GM12878 (cell line): ENCODE measurements around the gene PPP4R1. TPM values are rescaled to one million over a fixed set of nuclear protein-coding genes. Genes with fewer than 3 reads are reported as not detected.

Experiments used
- ATAC-seq: fragments of 200-7000 bp; cut with Tn5 transposase; 3 replicates; pipeline ENCODE4 v1.9.1; 2020; ENCODE audit warnings: mild to moderate bottlenecking, moderate library complexity
- BruUV-seq: library from RNA; stranded (reverse); fragments of 400-500 nt; replicated peaks from 2 replicates; lab custom pipeline; 2021; lab: Mats Ljungman, UMichigan
- CTCF ChIA-PET: fragments of 300-600 bp; sonication (Branson Sonifier 250); formaldehyde crosslinking; extraction: SDS; loops from one replicate; lab custom pipeline; 2021; ENCODE audit warnings: inconsistent platforms; lab: Yijun Ruan, JAX
- POLR2A ChIA-PET: fragments of 350-600 bp; formaldehyde crosslinking; extraction: SDS; loops from one replicate; lab custom pipeline; 2021; ENCODE audit warnings: inconsistent platforms; lab: Charles Lee
- RAD21 ChIA-PET: fragments of 300-600 bp; sonication (Branson Sonifier 250); formaldehyde crosslinking; loops from one replicate; lab custom pipeline; 2023; ENCODE audit warnings: antibody characterized with exemption; ENCODE audit not compliant: unreplicated experiment; lab: Charles Lee
- SMC1A ChIA-PET: fragments of 300-600 bp; sonication (Branson Sonifier 250); formaldehyde crosslinking; loops from one replicate; lab custom pipeline; 2023; ENCODE audit not compliant: unreplicated experiment, uncharacterized antibody; lab: Charles Lee
- DNase-seq: peaks from one replicate; pipeline ENCODE4 v3.0.0-alpha.2; 2011; ENCODE audit warnings: low read depth, low spot score
- FAIRE-seq: peaks from 3 replicates; lab custom pipeline; 2011; peaks lifted over from hg19 to GRCh38; lab: Jason Lieb, UNC
- H2AFZ ChIP-seq: 2 replicates; pipeline ENCODE4 v1.6.0; 2011; ENCODE audit warnings: low read depth, low read length, control low read depth; ENCODE audit not compliant: control insufficient read depth
- H3K27ac ChIP-seq: 2 replicates; pipeline ENCODE4 v1.5.1; 2011; ENCODE audit warnings: control low read depth; ENCODE audit not compliant: control insufficient read depth, insufficient read depth
- H3K27me3 ChIP-seq, 2 experiments: replicated peaks in 1 of 2; 2 replicates each; pipeline versions ENCODE4 v1.6.0 to v1.6.1; 2011; ENCODE audit warnings: low read length in 1 of 2; ENCODE audit not compliant: control insufficient read depth in 2 of 2, insufficient read depth in 2 of 2
- H3K36me3 ChIP-seq, 2 experiments: 2 replicates each; pipeline ENCODE4 v1.5.1; 2011; ENCODE audit warnings: low read length in 1 of 2; ENCODE audit not compliant: control insufficient read depth in 2 of 2, insufficient read depth in 2 of 2
- H3K4me1 ChIP-seq: 2 replicates; pipeline ENCODE4 v1.6.1; 2011; ENCODE audit warnings: mild to moderate bottlenecking, low read length, moderate library complexity, mixed read lengths; ENCODE audit not compliant: control insufficient read depth, insufficient read depth
- H3K4me2 ChIP-seq: 2 replicates; pipeline ENCODE4 v1.6.0; 2011; ENCODE audit warnings: control low read depth; ENCODE audit not compliant: control insufficient read depth, insufficient read depth
- H3K4me3 ChIP-seq: fragments of 200-600 bp; sonication (generic); 2 replicates; pipeline ENCODE4 v1.5.1; 2016
- H3K79me2 ChIP-seq: 2 replicates; pipeline ENCODE4 v1.6.0; 2011; ENCODE audit warnings: low read length; ENCODE audit not compliant: control insufficient read depth, insufficient read depth
- H3K9ac ChIP-seq: 2 replicates; pipeline ENCODE4 v1.8.0; 2011; ENCODE audit warnings: low read length, control low read depth, mixed read lengths; ENCODE audit not compliant: control insufficient read depth, insufficient read depth
- H3K9me3 ChIP-seq: replicated peaks from 3 replicates; pipeline ENCODE4 v1.5.1; 2011; ENCODE audit warnings: mild to moderate bottlenecking, low read length; ENCODE audit not compliant: control insufficient read depth, insufficient read depth
- H4K20me1 ChIP-seq: 2 replicates; pipeline ENCODE4 v1.6.0; 2011; ENCODE audit not compliant: control insufficient read depth, insufficient read depth
- EED ChIP-seq: sonication (generic); IDR thresholded peaks from 2 replicates; pipeline ENCODE4 v1.6.1; 2016; ENCODE audit warnings: antibody characterized with exemption, low read depth
- ETV6 ChIP-seq, 2 experiments: fragments of 450-650 bp in 1 of 2; IDR thresholded peaks in 1 of 2; conservative IDR thresholded peaks in 1 of 2; 2 replicates each; pipeline ENCODE4 v1.6.1; 2014; ENCODE audit warnings: antibody characterized with exemption in 1 of 2, borderline replicate concordance in 1 of 2, low read depth in 1 of 2, mild to moderate bottlenecking in 1 of 2, moderate library complexity in 1 of 2
- HDAC2 ChIP-seq: fragments of 200-600 bp; sonication (generic); IDR thresholded peaks from 2 replicates; pipeline ENCODE4 v1.6.1; 2017
- JUND ChIP-seq: IDR thresholded peaks from 2 replicates; pipeline ENCODE4 v1.6.1; 2012; ENCODE audit warnings: low read depth, mild to moderate bottlenecking, low read length, improper control_type of control experiment, moderate library complexity
- POLR2A ChIP-seq: IDR thresholded peaks from 2 replicates; pipeline ENCODE4 v1.6.1; 2011; ENCODE audit warnings: low read depth, mild to moderate bottlenecking, low read length
- POLR2AphosphoS5 ChIP-seq: IDR thresholded peaks from 2 replicates; pipeline ENCODE4 v1.6.1; 2011; ENCODE audit warnings: mild to moderate bottlenecking, low read length, inconsistent platforms
- RAD21 ChIP-seq: IDR thresholded peaks from 2 replicates; pipeline ENCODE4 v1.6.1; 2011; ENCODE audit warnings: mild to moderate bottlenecking, low read depth, low read length, moderate library complexity; ENCODE audit not compliant: insufficient read depth
- TAF1 ChIP-seq: IDR thresholded peaks from 2 replicates; pipeline ENCODE4 v1.6.1; 2011; ENCODE audit warnings: mild to moderate bottlenecking, low read depth, low read length, borderline replicate concordance
- WGBS: methylation state at CpG from one replicate; pipeline ENCODE4 v1.1.6; 2016; ENCODE audit warnings: low lambda C conversion rate; ENCODE audit not compliant: insufficient replicate concordance, insufficient coverage; ENCODE audit errors: missing lambda C conversion rate; 5-methylcytosine and 5-hydroxymethylcytosine counted together
- in situ Hi-C: fragments of 300-500 bp; cut with MboI; formaldehyde crosslinking; loops from 9 replicates; pipeline ENCODE4 v1.14.3; 2018; ENCODE audit warnings: mixed read lengths
- intact Hi-C: fragments of 100-400 bp; cut with micrococcal nuclease; formaldehyde crosslinking; loops from one replicate; pipeline ENCODE4 v1.14.2; 2022; ENCODE audit not compliant: unreplicated experiment
- polyA plus RNA-seq, 11 experiments: library from polyadenylated mRNA; depleted of rRNA in 4 of 11; unstranded in 6 of 11; stranded (reverse) in 5 of 11; fragments of >200 nt; fragmentation: Nextera tagmentation in 4 of 11; fragmentation: Illumina TruSeq in 1 of 11; extraction: Ambion mirVana in 4 of 11; extraction: Trizol in 1 of 11; gene quantifications; 1 replicate in 1 of 11; 2 replicates in 10 of 11; pipeline versions ENCODE4 v1.2.1 to v1.2.3, GENCODE V29; 2011 to 2016; ENCODE audit warnings: inconsistent platforms in 2 of 11, missing spikeins in 2 of 11, low read depth in 1 of 11
- total RNA-seq, 4 experiments: library from RNA; depleted of rRNA in 3 of 4; stranded (reverse); fragments of >200 nt in 3 of 4; fragmentation: Illumina TruSeq in 1 of 4; extraction: Trizol in 1 of 4; gene quantifications; 2 replicates each; pipeline versions ENCODE4 v1.2.1 to v1.2.3, GENCODE V29; 2013 to 2021
- TF ChIP-seq, protein P1 (sequence below): fragments of 450-650 bp; IDR thresholded peaks from 2 replicates; pipeline ENCODE4 v1.6.1; 2017; ENCODE audit warnings: low read depth, mild to moderate bottlenecking, moderate library complexity
- TF ChIP-seq, protein P2 (sequence below): IDR thresholded peaks from 2 replicates; pipeline ENCODE4 v1.6.1; 2012; ENCODE audit warnings: improper control_type of control experiment, low read depth, low read length; ENCODE audit not compliant: insufficient replicate concordance
- TF ChIP-seq, protein P3 (sequence below): fragments of 450-650 bp; IDR thresholded peaks from 2 replicates; pipeline ENCODE4 v1.6.1; 2016; ENCODE audit warnings: mild to moderate bottlenecking
- TF ChIP-seq, protein P4 (sequence below): IDR thresholded peaks from 2 replicates; pipeline ENCODE4 v1.6.1; 2011; ENCODE audit warnings: borderline replicate concordance, low read depth, mild to moderate bottlenecking, moderate library complexity, mixed read lengths, low read length; ENCODE audit not compliant: insufficient read depth; ENCODE audit errors: extremely low read length

The PPP4R1 gene
- total and polyA plus RNA-seq, 10 of the 15 experiments (the other 5 are each of a cell fraction or from before 2014, with no cell fraction given): 10.9 to 44.4 (median 26.0) TPM

DNA sequence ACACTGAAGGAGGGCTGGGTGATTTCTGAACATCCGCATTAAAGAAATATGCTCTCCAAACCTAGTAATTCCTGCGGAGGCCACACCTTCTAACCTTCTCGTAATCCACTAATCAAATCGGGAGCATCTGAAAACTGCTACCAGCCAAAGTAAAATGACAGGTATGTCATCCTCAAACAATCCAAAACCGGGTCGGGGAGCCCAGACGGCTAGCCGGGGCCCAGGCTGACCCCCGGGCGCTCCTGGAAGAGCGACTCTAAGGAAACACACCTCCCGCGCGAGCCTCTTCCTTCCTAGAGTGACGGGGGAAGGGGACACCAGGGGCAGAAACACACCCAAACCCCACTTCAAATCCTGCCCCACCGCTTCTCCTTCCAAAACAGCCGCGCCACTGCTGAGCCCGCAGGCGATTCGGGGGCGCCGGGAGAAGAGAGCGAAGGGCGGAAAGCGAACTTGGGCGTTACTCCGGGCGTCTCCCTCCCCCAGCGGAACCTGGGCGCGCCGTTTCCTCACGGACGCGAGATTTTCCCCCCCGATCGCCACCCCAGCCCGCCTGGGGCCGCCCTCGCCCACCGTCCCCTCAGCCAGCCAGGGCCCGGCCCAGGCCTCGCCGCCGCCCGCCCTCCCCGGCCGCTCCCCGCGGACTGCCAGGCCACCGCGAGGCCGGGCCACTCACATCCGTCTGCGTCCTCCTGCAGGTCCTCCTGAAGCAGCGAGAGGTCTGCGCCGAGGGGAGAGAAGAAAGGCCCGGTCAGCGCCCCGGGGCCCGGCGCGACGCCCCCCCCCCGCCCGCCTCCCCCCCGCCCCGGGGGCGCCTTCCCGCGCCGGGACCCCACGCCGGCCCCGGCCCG, 584 bp downstream of the PPP4R1 start:
- no peaks in the 10 kb centered on the region for H3K27me3 ChIP-seq
- SMC1A ChIA-PET: no interaction called here
- CTCF ChIA-PET: interaction anchor here (2.1 kb wide), 1 partner anchor 15 kb away, joined by 6 read pairs; no protein-coding TSS in a partner anchor
- peak; percentile 55 for TF ChIP-seq POLR2A
- no peak for TF ChIP-seq HDAC2
- no peak for TF ChIP-seq JUND
- TF ChIP-seq, protein P1, sequence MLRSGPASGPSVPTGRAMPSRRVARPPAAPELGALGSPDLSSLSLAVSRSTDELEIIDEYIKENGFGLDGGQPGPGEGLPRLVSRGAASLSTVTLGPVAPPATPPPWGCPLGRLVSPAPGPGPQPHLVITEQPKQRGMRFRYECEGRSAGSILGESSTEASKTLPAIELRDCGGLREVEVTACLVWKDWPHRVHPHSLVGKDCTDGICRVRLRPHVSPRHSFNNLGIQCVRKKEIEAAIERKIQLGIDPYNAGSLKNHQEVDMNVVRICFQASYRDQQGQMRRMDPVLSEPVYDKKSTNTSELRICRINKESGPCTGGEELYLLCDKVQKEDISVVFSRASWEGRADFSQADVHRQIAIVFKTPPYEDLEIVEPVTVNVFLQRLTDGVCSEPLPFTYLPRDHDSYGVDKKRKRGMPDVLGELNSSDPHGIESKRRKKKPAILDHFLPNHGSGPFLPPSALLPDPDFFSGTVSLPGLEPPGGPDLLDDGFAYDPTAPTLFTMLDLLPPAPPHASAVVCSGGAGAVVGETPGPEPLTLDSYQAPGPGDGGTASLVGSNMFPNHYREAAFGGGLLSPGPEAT: no peak
- TF ChIP-seq TAF1: 0 out of 2 replicates have a peak, but pooled peaks have one; percentile 11
- TF ChIP-seq, protein P2, sequence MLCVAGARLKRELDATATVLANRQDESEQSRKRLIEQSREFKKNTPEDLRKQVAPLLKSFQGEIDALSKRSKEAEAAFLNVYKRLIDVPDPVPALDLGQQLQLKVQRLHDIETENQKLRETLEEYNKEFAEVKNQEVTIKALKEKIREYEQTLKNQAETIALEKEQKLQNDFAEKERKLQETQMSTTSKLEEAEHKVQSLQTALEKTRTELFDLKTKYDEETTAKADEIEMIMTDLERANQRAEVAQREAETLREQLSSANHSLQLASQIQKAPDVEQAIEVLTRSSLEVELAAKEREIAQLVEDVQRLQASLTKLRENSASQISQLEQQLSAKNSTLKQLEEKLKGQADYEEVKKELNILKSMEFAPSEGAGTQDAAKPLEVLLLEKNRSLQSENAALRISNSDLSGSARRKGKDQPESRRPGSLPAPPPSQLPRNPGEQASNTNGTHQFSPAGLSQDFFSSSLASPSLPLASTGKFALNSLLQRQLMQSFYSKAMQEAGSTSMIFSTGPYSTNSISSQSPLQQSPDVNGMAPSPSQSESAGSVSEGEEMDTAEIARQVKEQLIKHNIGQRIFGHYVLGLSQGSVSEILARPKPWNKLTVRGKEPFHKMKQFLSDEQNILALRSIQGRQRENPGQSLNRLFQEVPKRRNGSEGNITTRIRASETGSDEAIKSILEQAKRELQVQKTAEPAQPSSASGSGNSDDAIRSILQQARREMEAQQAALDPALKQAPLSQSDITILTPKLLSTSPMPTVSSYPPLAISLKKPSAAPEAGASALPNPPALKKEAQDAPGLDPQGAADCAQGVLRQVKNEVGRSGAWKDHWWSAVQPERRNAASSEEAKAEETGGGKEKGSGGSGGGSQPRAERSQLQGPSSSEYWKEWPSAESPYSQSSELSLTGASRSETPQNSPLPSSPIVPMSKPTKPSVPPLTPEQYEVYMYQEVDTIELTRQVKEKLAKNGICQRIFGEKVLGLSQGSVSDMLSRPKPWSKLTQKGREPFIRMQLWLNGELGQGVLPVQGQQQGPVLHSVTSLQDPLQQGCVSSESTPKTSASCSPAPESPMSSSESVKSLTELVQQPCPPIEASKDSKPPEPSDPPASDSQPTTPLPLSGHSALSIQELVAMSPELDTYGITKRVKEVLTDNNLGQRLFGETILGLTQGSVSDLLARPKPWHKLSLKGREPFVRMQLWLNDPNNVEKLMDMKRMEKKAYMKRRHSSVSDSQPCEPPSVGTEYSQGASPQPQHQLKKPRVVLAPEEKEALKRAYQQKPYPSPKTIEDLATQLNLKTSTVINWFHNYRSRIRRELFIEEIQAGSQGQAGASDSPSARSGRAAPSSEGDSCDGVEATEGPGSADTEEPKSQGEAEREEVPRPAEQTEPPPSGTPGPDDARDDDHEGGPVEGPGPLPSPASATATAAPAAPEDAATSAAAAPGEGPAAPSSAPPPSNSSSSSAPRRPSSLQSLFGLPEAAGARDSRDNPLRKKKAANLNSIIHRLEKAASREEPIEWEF: no peak
- TF ChIP-seq EED: 0 out of 2 replicates have a peak, but pooled peaks have one; percentile 23
- peak; percentile 24; the same call in 1 of the 2 replicates for TF ChIP-seq RAD21
- peak; percentile 28; the same call in 1 of the 2 replicates for TF ChIP-seq POLR2AphosphoS5
- TF ChIP-seq, protein P3, sequence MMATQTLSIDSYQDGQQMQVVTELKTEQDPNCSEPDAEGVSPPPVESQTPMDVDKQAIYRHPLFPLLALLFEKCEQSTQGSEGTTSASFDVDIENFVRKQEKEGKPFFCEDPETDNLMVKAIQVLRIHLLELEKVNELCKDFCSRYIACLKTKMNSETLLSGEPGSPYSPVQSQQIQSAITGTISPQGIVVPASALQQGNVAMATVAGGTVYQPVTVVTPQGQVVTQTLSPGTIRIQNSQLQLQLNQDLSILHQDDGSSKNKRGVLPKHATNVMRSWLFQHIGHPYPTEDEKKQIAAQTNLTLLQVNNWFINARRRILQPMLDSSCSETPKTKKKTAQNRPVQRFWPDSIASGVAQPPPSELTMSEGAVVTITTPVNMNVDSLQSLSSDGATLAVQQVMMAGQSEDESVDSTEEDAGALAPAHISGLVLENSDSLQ: peak; percentile 13; the same call in 1 of the 2 replicates
- TF ChIP-seq, protein P4, sequence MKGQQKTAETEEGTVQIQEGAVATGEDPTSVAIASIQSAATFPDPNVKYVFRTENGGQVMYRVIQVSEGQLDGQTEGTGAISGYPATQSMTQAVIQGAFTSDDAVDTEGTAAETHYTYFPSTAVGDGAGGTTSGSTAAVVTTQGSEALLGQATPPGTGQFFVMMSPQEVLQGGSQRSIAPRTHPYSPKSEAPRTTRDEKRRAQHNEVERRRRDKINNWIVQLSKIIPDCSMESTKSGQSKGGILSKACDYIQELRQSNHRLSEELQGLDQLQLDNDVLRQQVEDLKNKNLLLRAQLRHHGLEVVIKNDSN: no peak
- 0 out of 4 replicates have a peak, but pooled peaks of 1 of the 2 experiments have one; percentile 22 for TF ChIP-seq ETV6 (conservative IDR thresholded peaks at IDR 0.05 in 1 of 2, IDR thresholded peaks at IDR 0.05 in 1 of 2; ENCODE audit: borderline replicate concordance in 1 of 2, low read depth in 1 of 2)

More for the DNA sequence above, 584 bp downstream of the PPP4R1 start:
- no peak for DNase-seq
- no peak for FAIRE-seq
- Histone ChIP-seq H2AFZ (peak overlapping the region; percentile 86), H3K79me2 (peaks cover 28% of the 10 kb centered on the region), H3K4me1 (peaks cover 13% of the 10 kb centered on the region; the same call in 1 of the 2 replicates), H3K36me3 (no peaks in the 10 kb centered on the region; a peak in 1 of 4 replicates), H4K20me1 (0 out of 2 replicates have a peak, but pooled peaks cover 3% of the 10 kb centered on the region), H3K9ac (peak overlapping the region; percentile 82), H3K9me3 (no peaks in the 10 kb centered on the region), H3K4me2 (peak overlapping the region; percentile 69), H3K4me3 (peak overlapping the region; percentile 97), H3K27ac (peak overlapping the region; percentile 72)
- intact Hi-C loops: loop anchor here (2.0 to 10.0 kb wide), 3 partner anchors 91 to 157 kb away; partner anchors contain the start of genes RAB31 and RALBP1
- BruUV-seq: no TSS peak
- peak; percentile 65 for ATAC-seq
- ChIA-PET RAD21 (no interaction called here), POLR2A (no interaction called here)
- 1% methylated on average over 38 of the region's 78 CpGs for WGBS
- in situ Hi-C loops: loop anchor here (25.0 kb wide), 1 partner anchor 299 kb away; the partner anchor contains the start of gene VAPA
